GM20000 (cell line): ENCODE measurements around the gene SOX18.

Source experiments
- DNase-seq: peaks from one replicate; pipeline ENCODE4 v3.0.0; 2012; ENCODE audit warnings: low spot score
- CTCF ChIP-seq: IDR thresholded peaks from 2 replicates; pipeline ENCODE4 v1.5.1; 2012; ENCODE audit warnings: mild to moderate bottlenecking, control low read depth; ENCODE audit errors: extremely low read depth, missing control alignments

The SOX18 gene

GRCh38 chr20:64079273-64080012, 30.0 kb upstream of the SOX18 start, which contains the start of gene RGS19:
RGS19 (minus strand) TSS chr20:64079518; CDS start chr20:64076886, 2,632 bp downstream.
- peak; percentile 97 for DNase-seq
- no peak for TF ChIP-seq CTCF

- TF ChIP-seq CTCF: no peak
- no peak for DNase-seq
Measured at GRCh38 chr20:64078934-64079272, 29.5 kb upstream of the SOX18 start.

- TF ChIP-seq CTCF: no peak
- DNase-seq: peak; percentile 58
Measured at GRCh38 chr20:64077876-64078551, 28.6 kb upstream of the SOX18 start.

GRCh38 chr20:64077541-64077875, 28.1 kb upstream of the SOX18 start:
- DNase-seq: no peak
- TF ChIP-seq CTCF: no peak

- peak; percentile 62 for DNase-seq
- no peak for TF ChIP-seq CTCF
Measured at GRCh38 chr20:64077094-64077493, 27.7 kb upstream of the SOX18 start.

- DNase-seq: no peak
- TF ChIP-seq CTCF: no peak
Measured at GRCh38 chr20:64076061-64076997, 26.9 kb upstream of the SOX18 start.

- no peak for TF ChIP-seq CTCF
- no peak for DNase-seq
Measured at GRCh38 chr20:64075556-64075955, 26.1 kb upstream of the SOX18 start.
